ENCODE results near the gene CLCF1. TPM values are rescaled to one million over a fixed set of nuclear protein-coding genes. Genes with fewer than 3 reads are reported as not detected.

The CLCF1 gene
- total RNA-seq, 1 donor = 6.9 TPM

DNA sequence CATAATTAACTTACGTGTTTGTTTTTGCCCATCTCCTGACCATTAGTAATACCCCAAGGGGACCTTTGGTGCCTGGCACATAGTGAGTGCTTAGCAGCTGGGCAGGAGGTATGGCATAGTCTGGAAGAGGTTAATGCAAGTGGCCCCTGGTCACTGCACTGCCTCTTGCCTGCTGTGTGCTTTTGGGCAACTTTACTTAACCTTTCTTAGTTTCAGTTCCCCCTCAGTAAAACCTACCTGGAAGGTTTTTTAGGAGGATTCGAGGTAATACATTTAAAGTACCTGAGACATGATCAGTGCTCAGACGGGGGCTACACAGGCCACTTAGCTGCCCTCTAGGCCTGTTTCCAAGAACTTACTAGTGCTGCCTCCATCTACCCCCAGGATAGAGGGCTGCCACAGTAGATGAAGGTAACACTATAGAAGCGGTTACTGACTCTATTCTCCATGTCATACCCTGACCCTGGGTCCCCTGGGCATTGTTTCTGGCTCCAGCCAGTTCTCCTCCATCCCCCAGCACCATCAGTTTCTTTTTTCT is 23.4 kb downstream of the CLCF1 start:
- TF ChIP-seq, protein P1, sequence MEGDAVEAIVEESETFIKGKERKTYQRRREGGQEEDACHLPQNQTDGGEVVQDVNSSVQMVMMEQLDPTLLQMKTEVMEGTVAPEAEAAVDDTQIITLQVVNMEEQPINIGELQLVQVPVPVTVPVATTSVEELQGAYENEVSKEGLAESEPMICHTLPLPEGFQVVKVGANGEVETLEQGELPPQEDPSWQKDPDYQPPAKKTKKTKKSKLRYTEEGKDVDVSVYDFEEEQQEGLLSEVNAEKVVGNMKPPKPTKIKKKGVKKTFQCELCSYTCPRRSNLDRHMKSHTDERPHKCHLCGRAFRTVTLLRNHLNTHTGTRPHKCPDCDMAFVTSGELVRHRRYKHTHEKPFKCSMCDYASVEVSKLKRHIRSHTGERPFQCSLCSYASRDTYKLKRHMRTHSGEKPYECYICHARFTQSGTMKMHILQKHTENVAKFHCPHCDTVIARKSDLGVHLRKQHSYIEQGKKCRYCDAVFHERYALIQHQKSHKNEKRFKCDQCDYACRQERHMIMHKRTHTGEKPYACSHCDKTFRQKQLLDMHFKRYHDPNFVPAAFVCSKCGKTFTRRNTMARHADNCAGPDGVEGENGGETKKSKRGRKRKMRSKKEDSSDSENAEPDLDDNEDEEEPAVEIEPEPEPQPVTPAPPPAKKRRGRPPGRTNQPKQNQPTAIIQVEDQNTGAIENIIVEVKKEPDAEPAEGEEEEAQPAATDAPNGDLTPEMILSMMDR (IDR thresholded peaks at IDR 0.05; ENCODE audit: extremely low read depth, low read depth, low read length) = no peak
- H4K20me1 ChIP-seq (ENCODE audit: insufficient read depth, low read length) = peaks cover 3% of the 10 kb centered on the region
- H3K27me3 ChIP-seq (ENCODE audit: insufficient read depth, low read length) = no peaks in the 10 kb centered on the region
- H3K27ac ChIP-seq (ENCODE audit: low read depth, low read length) = no peak overlapping the region
- no peak overlapping the region for H2AFZ ChIP-seq (ENCODE audit: low read length)
- H3K79me2 ChIP-seq (ENCODE audit: insufficient read depth, low read length) = peaks cover 12% of the 10 kb centered on the region
- no peak overlapping the region for H3K4me2 ChIP-seq (ENCODE audit: insufficient read depth, low read length)
- H3K4me3 ChIP-seq (ENCODE audit: insufficient read depth, low read length) = no peak overlapping the region
- peaks cover 4% of the 10 kb centered on the region for H3K36me3 ChIP-seq (ENCODE audit: insufficient read depth, low read length)
- H3K9me3 ChIP-seq (ENCODE audit: low read depth, low read length) = no peaks in the 10 kb centered on the region
- no peak for DNase-seq (ENCODE audit: insufficient read length, low spot score, missing footprints)
- H3K4me1 ChIP-seq (ENCODE audit: insufficient read depth, low read length) = peaks cover 62% of the 10 kb centered on the region

DNA sequence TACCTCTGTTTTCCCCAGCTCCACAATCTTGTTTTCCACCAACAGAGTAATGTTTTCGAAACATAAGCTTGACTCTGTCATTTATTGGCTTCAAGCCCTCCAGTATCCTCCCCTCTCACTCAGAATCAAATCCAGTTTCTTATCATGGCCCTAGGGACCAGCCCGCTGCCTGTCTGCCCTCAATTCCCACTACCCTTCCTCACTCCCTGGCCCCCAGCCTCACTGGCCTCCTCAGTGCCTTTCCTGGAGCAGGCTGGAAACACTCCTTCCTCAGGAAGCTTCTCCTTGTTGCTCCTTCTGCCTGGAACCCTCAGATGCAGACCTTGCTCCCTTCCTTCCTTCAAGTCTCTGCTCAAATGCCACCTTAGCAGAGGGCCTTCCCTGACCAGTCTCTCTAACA is 23.9 kb downstream of the CLCF1 start:
- DNase-seq (ENCODE audit: insufficient read length, low spot score, missing footprints) = peak; percentile 23
- Histone ChIP-seq H3K79me2 (ENCODE audit: insufficient read depth, low read length) (peaks cover 12% of the 10 kb centered on the region), H3K4me1 (ENCODE audit: insufficient read depth, low read length) (peaks cover 57% of the 10 kb centered on the region), H3K27me3 (ENCODE audit: insufficient read depth, low read length) (no peaks in the 10 kb centered on the region), H3K4me2 (ENCODE audit: insufficient read depth, low read length) (no peak overlapping the region), H2AFZ (ENCODE audit: low read length) (no peak overlapping the region), H3K36me3 (ENCODE audit: insufficient read depth, low read length) (peaks cover 4% of the 10 kb centered on the region), H4K20me1 (ENCODE audit: insufficient read depth, low read length) (peaks cover 3% of the 10 kb centered on the region), H3K9me3 (ENCODE audit: low read depth, low read length) (no peaks in the 10 kb centered on the region), H3K27ac (ENCODE audit: low read depth, low read length) (no peak overlapping the region), H3K4me3 (ENCODE audit: insufficient read depth, low read length) (no peak overlapping the region)
- TF ChIP-seq, protein P1 (IDR thresholded peaks at IDR 0.05; ENCODE audit: extremely low read depth, low read depth, low read length) = no peak

DNA sequence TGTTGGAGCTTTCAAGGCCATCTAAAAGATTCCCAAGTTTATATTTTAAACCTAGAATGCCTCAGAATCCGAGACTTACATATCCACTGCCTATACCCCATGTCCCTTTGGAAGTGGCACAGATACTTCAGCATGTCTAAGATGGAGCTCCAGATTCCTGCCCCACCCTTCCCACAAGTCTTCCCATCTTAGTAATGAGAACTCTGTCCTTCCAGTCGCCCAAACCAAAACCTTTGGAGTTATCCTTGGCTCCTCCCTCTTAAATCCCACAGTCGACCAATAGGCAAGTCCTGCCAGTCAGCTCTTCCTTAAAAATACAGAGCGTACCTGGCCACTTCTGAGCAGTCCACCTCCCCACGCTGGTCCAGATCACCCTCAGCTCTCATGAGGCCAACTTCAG is 24.4 kb downstream of the CLCF1 start:
- Histone ChIP-seq H3K4me3 (ENCODE audit: insufficient read depth, low read length) (no peak overlapping the region), H3K4me1 (ENCODE audit: insufficient read depth, low read length) (peaks cover 52% of the 10 kb centered on the region), H3K4me2 (ENCODE audit: insufficient read depth, low read length) (no peak overlapping the region), H3K27me3 (ENCODE audit: insufficient read depth, low read length) (no peaks in the 10 kb centered on the region), H4K20me1 (ENCODE audit: insufficient read depth, low read length) (peaks cover 3% of the 10 kb centered on the region), H3K36me3 (ENCODE audit: insufficient read depth, low read length) (peaks cover 4% of the 10 kb centered on the region), H3K79me2 (ENCODE audit: insufficient read depth, low read length) (peaks cover 12% of the 10 kb centered on the region), H3K9me3 (ENCODE audit: low read depth, low read length) (no peaks in the 10 kb centered on the region), H3K27ac (ENCODE audit: low read depth, low read length) (no peak overlapping the region), H2AFZ (ENCODE audit: low read length) (no peak overlapping the region)
- DNase-seq (ENCODE audit: insufficient read length, low spot score, missing footprints) = peak; percentile 70
- TF ChIP-seq, protein P1 (IDR thresholded peaks at IDR 0.05; ENCODE audit: extremely low read depth, low read depth, low read length) = no peak

DNA sequence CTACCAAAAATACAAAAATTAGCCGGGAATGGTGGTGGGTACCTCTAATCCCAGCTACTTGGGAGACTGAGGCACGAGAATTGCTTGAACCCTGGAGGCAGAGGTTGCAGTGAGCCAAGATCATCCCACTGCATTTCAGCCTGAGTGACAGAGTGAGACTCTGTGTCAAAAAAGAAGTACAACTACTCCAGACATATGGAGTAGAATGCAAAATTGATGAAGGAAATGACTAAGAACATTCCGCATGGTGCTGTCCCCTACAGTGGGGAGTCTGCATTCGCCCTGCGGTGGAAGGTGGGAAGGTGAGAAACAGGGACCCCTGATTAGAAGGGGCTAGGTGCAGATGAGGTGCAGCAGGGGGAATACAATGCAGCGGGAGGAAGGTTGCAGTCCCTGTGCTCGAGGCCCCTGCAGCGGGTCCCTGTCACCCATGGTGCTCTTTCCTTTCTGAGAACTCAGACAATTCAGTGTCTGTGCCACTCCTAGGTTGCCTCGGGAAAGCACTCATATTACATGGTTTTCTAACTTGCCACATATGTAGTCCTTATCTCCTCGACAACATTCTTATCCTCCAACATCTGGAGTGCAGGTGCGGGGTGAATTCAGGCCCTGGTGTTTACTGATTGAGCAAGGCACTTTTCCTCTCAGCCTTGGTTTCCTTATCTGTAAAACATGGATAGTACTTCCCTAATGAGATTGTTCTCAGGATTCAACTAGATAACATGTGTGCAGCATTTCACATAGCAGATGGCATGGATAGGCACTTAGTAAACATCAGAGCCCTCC is 25.2 kb downstream of the CLCF1 start:
- Histone ChIP-seq H3K27ac (ENCODE audit: low read depth, low read length) (peak overlapping the region; percentile 51), H3K4me2 (ENCODE audit: insufficient read depth, low read length) (no peak overlapping the region), H2AFZ (ENCODE audit: low read length) (no peak overlapping the region), H3K4me3 (ENCODE audit: insufficient read depth, low read length) (no peak overlapping the region), H4K20me1 (ENCODE audit: insufficient read depth, low read length) (peaks cover 3% of the 10 kb centered on the region), H3K36me3 (ENCODE audit: insufficient read depth, low read length) (peaks cover 4% of the 10 kb centered on the region), H3K9me3 (ENCODE audit: low read depth, low read length) (no peaks in the 10 kb centered on the region), H3K4me1 (ENCODE audit: insufficient read depth, low read length) (peaks cover 48% of the 10 kb centered on the region), H3K27me3 (ENCODE audit: insufficient read depth, low read length) (no peaks in the 10 kb centered on the region), H3K79me2 (ENCODE audit: insufficient read depth, low read length) (peaks cover 12% of the 10 kb centered on the region)
- DNase-seq (ENCODE audit: insufficient read length, low spot score, missing footprints) = peak; percentile 49
- TF ChIP-seq, protein P1 (IDR thresholded peaks at IDR 0.05; ENCODE audit: extremely low read depth, low read depth, low read length) = no peak

Measured in osteoblast (primary cell).